ENCODE results near the gene PCNX1. TPM values are rescaled to one million over a fixed set of nuclear protein-coding genes. Genes with fewer than 3 reads are reported as not detected.

PCNX1 gene
- total RNA-seq, 4 donors from 2014 or later = 9.1 to 41.8 (median 18.9) TPM

DNA sequence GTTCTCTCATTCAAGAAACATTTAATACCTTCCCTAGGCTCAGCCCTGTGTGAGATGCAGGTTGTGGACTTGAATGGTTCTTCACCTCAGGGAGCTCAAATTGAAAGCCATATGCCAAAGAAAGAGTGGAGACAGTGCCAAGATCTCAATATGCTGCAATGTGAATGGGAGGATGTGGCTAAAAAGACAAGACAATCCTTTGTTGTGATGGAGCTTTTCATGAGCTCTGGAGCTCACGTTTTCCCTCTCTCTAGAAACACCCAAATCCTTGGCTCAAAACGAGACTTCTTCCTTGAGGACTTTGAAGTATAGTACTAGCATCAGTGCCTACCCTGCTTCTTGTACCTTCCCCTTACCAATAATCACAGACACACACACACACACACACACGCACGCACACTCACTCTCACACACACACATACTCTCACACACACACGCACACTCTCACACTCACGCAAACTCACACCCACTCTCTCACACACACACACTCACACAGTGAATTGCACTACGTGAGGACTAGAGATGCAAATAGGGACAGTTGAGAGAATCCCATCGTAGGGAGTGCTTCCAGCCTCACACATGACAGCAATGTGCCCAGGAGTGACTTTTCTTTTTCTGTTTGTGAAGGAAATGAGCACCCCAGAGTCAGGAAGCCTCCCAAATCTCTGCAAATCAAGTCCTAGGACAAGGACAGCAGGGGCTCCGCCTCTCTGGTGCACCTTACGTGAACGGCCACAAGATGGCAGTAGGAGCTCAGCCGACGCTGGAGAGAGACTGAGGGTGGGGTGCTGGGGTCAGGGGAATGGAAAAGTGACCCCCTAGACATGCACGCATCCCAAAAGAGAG is 231.4 kb downstream of the PCNX1 start:
- WGBS, 2 donors = 25 to 35% methylated on average over 10 to 14 of the region's 14 CpGs
- no peak for DNase-seq
- peaks cover 0 to 13% (median 4%) of the 10 kb centered on the region in 3 donors for H3K4me1 ChIP-seq
- no peak overlapping the region for H3K27ac ChIP-seq
- H3K9me3 ChIP-seq = no peaks in the 10 kb centered on the region
- H3K27me3 ChIP-seq = no peaks in the 10 kb centered on the region
- TF ChIP-seq CTCF (IDR thresholded peaks at IDR 0.05) = peak; percentile 79 to 89 (median 85)
- TF ChIP-seq POLR2A (IDR thresholded peaks at IDR 0.05) = no peak
- H3K36me3 ChIP-seq = no peaks in the 10 kb centered on the region
- no peak overlapping the region for H3K4me3 ChIP-seq
- intact Hi-C loops (cut with DNase I) = loop anchor here (5.0 kb wide), 1 partner anchor 614 kb away; no protein-coding TSS in a partner anchor

GRCh38 chr14:71139294-71139946 is 232.2 kb downstream of the PCNX1 start:
- Histone ChIP-seq H3K36me3 (no peaks in the 10 kb centered on the region), H3K27ac (no peak overlapping the region), H3K27me3 (no peaks in the 10 kb centered on the region), H3K4me1 (peaks cover 0 to 16% (median 4%) of the 10 kb centered on the region in 3 donors), H3K9me3 (no peaks in the 10 kb centered on the region), H3K4me3 (no peak overlapping the region)
- TF ChIP-seq POLR2A (IDR thresholded peaks at IDR 0.05) = no peak
- TF ChIP-seq CTCF (IDR thresholded peaks at IDR 0.05) = no peak
- intact Hi-C loops (cut with DNase I) = loop anchor here (5.0 kb wide), 1 partner anchor 613 kb away; no protein-coding TSS in a partner anchor
- WGBS, 2 donors = 78 to 83% methylated on average over 14 to 21 of the region's 31 CpGs
- DNase-seq = no peak

DNA sequence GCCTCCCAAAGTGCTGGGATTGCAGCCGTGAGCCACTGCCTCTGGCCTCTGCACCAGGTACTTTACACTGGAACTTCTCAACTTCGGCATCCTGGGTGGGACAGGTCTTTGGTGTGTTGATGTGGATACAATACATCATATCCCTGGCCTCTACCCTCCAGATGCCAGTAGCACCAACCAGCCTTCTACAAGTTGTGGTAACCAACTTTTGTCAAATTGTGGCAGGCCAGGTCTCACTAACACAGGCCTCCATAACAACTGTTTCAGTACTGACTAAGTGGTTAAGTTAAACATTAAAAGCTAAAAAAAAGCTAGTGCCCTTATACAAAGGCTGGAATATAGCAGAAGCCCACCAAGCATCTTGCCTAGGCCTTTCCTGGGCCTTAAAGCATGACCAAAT is 232.9 kb downstream of the PCNX1 start:
- Histone ChIP-seq H3K9me3 (no peaks in the 10 kb centered on the region), H3K4me3 (no peak overlapping the region), H3K27me3 (no peaks in the 10 kb centered on the region), H3K27ac (no peak overlapping the region), H3K36me3 (no peaks in the 10 kb centered on the region), H3K4me1 (peaks cover 0 to 16% (median 4%) of the 10 kb centered on the region in 3 donors)
- DNase-seq = no peak
- WGBS, 2 donors = 73 to 88% methylated on average over 2 of the region's 2 CpGs
- intact Hi-C loops (cut with DNase I) = no loop called here
- TF ChIP-seq CTCF (IDR thresholded peaks at IDR 0.05) = no peak
- TF ChIP-seq POLR2A (IDR thresholded peaks at IDR 0.05) = no peak

DNA sequence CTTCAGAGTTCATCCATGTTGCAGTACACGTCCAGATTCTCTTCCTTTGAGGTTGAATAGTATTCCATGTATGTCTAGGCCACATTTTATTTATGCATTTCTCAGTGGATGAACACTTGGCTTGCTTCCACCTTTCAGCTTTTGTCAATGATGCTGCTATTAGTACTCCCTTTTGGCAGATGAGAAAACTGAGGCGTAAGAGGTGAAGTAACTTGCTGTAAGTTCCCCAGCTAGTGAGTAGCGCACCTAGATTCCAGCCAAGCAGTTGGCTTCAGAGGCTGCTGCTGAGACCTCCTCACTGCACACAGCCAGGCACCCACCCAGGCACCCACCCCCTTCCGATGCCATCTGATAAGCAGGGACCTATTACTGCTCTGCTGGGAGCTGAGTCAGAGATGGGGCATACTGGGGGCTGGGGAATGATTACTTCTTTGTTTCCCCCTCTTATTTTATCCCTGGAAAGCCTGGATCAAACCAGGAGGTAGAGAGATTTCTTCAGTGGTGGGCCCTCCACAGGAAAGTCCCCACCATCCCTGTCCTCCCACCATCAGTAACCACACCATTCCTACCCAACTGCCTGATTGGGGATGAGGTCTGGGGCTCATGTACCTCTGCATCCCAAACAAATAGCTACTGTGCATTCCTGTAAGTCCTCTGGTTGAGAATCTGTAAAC is 234.6 kb downstream of the PCNX1 start:
- Histone ChIP-seq H3K27me3 (no peaks in the 10 kb centered on the region), H3K4me3 (no peak overlapping the region), H3K4me1 (peaks cover 0 to 16% (median 4%) of the 10 kb centered on the region in 3 donors), H3K27ac (no peak overlapping the region), H3K9me3 (no peaks in the 10 kb centered on the region), H3K36me3 (no peaks in the 10 kb centered on the region)
- WGBS, 2 donors = 71 to 79% methylated on average over 2 to 4 of the region's 4 CpGs
- intact Hi-C loops (cut with DNase I) = no loop called here
- DNase-seq = no peak
- TF ChIP-seq POLR2A (IDR thresholded peaks at IDR 0.05) = no peak
- no peak for TF ChIP-seq CTCF (IDR thresholded peaks at IDR 0.05)

All from esophagus squamous epithelium (tissue), 5 donors.